ENCODE measurements around the gene FHL5.

The FHL5 gene

DNA sequence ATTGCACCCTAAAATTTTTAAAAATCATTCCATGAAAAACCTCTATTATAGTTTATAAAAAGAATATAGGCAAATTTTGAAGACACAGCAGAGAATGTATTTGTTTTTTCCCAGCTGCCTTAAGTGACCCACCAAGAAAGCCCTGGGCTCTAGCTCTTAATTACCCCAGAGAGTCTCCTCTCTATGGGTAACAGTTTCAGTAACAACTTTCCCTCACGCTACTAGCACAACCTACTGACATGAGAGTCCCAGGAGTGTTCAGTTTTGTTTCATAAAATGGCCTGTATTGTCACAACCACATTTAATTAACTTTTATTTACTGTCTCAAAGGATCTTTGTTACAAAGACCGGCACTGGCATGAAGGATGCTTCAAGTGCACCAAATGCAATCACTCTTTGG is 41.5 kb downstream of the FHL5 start:
- no peak for DNase-seq (ENCODE audit: low read depth)

DNA sequence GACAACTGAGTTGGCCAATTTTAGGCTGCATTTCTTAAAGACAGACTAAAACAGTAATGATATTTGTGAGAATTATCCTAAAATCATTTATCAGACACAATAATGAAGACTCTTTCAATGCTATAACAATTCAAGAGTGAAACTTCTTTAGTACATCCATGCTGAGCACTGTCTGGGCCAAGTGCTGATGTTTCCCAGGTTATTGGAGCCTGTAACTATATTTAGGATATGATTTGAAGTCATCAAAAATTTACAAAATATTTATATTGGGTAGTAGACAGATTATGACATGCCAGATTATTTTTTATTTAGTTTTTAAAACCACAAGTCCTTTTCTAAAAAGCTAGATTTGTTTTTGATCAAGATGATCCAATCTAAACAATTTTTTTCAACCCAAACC is 45.1 kb downstream of the FHL5 start:
- TF ChIP-seq, protein P1, sequence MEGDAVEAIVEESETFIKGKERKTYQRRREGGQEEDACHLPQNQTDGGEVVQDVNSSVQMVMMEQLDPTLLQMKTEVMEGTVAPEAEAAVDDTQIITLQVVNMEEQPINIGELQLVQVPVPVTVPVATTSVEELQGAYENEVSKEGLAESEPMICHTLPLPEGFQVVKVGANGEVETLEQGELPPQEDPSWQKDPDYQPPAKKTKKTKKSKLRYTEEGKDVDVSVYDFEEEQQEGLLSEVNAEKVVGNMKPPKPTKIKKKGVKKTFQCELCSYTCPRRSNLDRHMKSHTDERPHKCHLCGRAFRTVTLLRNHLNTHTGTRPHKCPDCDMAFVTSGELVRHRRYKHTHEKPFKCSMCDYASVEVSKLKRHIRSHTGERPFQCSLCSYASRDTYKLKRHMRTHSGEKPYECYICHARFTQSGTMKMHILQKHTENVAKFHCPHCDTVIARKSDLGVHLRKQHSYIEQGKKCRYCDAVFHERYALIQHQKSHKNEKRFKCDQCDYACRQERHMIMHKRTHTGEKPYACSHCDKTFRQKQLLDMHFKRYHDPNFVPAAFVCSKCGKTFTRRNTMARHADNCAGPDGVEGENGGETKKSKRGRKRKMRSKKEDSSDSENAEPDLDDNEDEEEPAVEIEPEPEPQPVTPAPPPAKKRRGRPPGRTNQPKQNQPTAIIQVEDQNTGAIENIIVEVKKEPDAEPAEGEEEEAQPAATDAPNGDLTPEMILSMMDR (conservative IDR thresholded peaks at IDR 0.05; ENCODE audit: control insufficient read depth, insufficient read depth, low read depth, low read length): no peak
- H3K4me3 ChIP-seq (ENCODE audit: control insufficient read depth, low read depth, low read length): no peak overlapping the region
- DNase-seq (ENCODE audit: low read depth): no peak

More for the DNA sequence above, 41.5 kb downstream of the FHL5 start:
- TF ChIP-seq, protein P1 (conservative IDR thresholded peaks at IDR 0.05; ENCODE audit: control insufficient read depth, insufficient read depth, low read depth, low read length): no peak
- no peak overlapping the region for H3K4me3 ChIP-seq (ENCODE audit: control insufficient read depth, low read depth, low read length)

DNA sequence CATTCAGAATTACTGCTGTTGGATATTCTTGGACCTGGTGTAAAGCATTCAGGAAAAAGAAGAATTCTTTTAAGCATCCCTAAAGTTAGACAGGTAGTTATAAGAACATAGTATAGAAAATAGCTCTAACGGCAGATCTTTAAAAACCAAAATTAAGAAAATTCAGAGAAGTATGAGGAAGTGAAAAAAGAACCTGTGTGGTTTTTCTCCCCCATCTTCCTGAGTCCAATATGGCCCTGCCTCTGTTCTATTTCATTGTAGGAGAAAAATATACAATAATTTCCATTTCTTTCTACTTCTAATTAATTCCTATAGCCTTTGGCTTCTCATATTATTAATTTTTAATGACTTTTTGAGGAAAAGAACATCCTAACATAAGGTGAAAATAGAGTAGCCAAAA is 47.1 kb downstream of the FHL5 start:
- no peak overlapping the region for H3K4me3 ChIP-seq (ENCODE audit: control insufficient read depth, low read depth, low read length)
- TF ChIP-seq, protein P1 (conservative IDR thresholded peaks at IDR 0.05; ENCODE audit: control insufficient read depth, insufficient read depth, low read depth, low read length): no peak
- DNase-seq (ENCODE audit: low read depth): no peak

DNA sequence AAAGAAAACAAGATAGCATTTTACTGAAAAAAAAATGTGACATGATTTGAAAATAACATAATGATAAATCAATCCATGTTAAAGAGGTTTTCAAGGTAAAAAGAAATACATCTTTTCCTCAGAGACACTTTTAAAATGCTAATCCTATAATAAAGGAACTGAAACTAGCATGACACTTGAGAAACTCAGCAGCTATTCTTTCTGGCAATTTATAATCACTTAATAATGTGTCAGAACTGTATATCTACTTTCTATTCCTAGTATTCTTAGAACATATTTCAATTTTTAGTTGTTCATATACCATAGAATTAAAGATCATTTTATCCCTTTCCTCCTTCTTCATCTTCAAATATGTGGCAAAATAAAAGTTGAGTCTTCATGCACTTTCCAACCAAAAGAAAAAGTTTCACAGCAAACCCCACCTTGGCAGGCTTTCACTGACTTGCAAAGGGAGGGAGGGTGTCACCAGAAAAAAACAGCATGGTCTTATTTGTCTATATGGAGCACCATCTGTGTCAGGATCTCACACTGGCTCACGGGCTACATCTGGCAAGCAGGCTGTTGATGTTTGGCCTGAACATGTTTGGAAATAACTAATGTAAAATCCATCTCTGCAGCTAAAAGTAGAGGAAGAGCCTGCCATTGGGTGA is 48.5 kb downstream of the FHL5 start:
- TF ChIP-seq, protein P1 (conservative IDR thresholded peaks at IDR 0.05; ENCODE audit: control insufficient read depth, insufficient read depth, low read depth, low read length): no peak
- no peak overlapping the region for H3K4me3 ChIP-seq (ENCODE audit: control insufficient read depth, low read depth, low read length)
- DNase-seq (ENCODE audit: low read depth): no peak

DNA sequence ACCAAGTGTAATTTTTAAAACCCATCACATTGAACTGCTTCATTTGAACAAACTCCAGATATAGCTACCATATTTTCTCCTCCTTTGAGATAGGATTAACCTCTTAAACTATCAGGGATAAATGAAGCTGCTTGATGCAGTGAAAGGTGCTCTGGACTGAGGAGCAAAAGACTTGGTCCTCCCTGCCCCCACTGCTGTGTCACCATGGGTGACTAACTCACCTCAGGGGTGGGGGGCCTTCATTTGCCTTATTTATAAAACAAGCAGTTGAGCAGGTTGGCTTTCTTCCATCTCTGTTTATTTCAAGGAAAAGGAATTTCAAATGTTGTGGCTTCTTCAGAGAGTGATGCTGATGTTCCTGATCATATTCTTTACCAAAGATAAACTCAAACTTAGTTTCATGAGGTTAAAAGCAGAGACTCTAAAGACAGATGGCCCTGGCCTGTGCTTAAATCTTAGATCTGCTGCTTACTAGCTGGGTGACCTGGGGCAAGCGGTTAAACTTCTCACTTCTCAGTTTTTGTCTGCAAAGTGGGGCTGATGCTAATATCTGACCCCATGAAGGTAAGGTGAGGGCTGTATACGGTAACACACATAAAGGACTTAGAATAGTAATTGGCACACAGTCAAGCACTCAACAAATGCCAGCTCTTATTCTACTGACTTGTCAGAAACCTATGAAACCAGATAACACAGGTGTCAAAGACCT is 50.5 kb downstream of the FHL5 start:
- H3K4me3 ChIP-seq (ENCODE audit: control insufficient read depth, low read depth, low read length): no peak overlapping the region
- DNase-seq (ENCODE audit: low read depth): no peak
- TF ChIP-seq, protein P1 (conservative IDR thresholded peaks at IDR 0.05; ENCODE audit: control insufficient read depth, insufficient read depth, low read depth, low read length): no peak

DNA sequence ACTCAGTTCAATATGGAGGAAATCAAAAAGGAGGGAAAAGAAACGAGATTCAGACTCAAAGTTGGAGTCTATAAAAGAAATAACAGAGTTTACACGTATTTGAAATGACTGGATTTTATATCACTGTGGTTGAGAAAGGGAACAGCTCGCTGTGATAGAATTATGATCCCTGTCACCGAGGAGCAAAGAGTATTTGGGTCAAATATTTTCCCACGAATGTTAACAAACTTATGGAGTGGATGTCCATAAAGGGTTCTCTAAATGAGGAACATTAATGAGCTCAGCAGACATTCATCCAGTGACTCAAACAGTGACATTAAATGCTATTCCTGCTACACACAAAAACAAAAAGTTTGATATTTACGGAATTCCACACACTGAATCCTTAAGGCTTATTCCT is 57.9 kb downstream of the FHL5 start:
- DNase-seq (ENCODE audit: low read depth): no peak
- no peak overlapping the region for H3K4me3 ChIP-seq (ENCODE audit: control insufficient read depth, low read depth, low read length)
- TF ChIP-seq, protein P1 (conservative IDR thresholded peaks at IDR 0.05; ENCODE audit: control insufficient read depth, insufficient read depth, low read depth, low read length): no peak
